BLaER1 (cell line): ENCODE results near the gene TBXAS1.
"Not testable (repeated sequence)": the region's sequence is repeated elsewhere in the genome, so short reads cannot be mapped to it uniquely, and the experiment has no call there.

ENCODE experiments used
- H3K27ac ChIP-seq: shearing (Covaris generic); formaldehyde crosslinking; 2 replicates; pipeline ENCODE4 v1.8.1; 2022
- H3K27me3 ChIP-seq: shearing (Covaris generic); formaldehyde crosslinking; 2 replicates; pipeline ENCODE4 v1.8.1; 2022
- H3K36me3 ChIP-seq: shearing (Covaris generic); formaldehyde crosslinking; 2 replicates; pipeline ENCODE4 v1.8.1; 2022
- H3K4me1 ChIP-seq: shearing (Covaris generic); formaldehyde crosslinking; 2 replicates; pipeline ENCODE4 v1.8.1; 2022
- H3K4me2 ChIP-seq: shearing (Covaris generic); formaldehyde crosslinking; 2 replicates; pipeline ENCODE4 v1.8.1; 2022
- H3K4me3 ChIP-seq: shearing (Covaris generic); formaldehyde crosslinking; 2 replicates; pipeline ENCODE4 v1.8.1; 2022
- H3K9ac ChIP-seq: shearing (Covaris generic); formaldehyde crosslinking; 2 replicates; pipeline ENCODE4 v1.8.1; 2022
- H3K9me3 ChIP-seq: shearing (Covaris generic); formaldehyde crosslinking; 2 replicates; pipeline ENCODE4 v1.8.1; 2022
- H4K20me1 ChIP-seq: shearing (Covaris generic); formaldehyde crosslinking; 2 replicates; pipeline ENCODE4 v1.8.1; 2022
- Cebpa-rat ChIP-seq: shearing (Covaris generic); IDR thresholded peaks from 2 replicates; pipeline ENCODE4 v1.8.1; 2022

Gene TBXAS1

GRCh38 chr7:139916717-139917395, 87.8 kb downstream of the TBXAS1 start:
- Histone ChIP-seq H3K4me2 (peak overlapping the region; percentile 62), H3K27me3 (no peaks in the 10 kb centered on the region), H4K20me1 (no peaks in the 10 kb centered on the region), H3K4me1 (peaks cover 18% of the 10 kb centered on the region), H3K4me3 (no peak overlapping the region), H3K9me3 (no peaks in the 10 kb centered on the region), H3K36me3 (no peaks in the 10 kb centered on the region), H3K9ac (no peak overlapping the region), H3K27ac (no peak overlapping the region)
- TF ChIP-seq Cebpa-rat: no peak

GRCh38 chr7:139917851-139918250, 88.8 kb downstream of the TBXAS1 start:
- Histone ChIP-seq H3K36me3 (no peaks in the 10 kb centered on the region), H4K20me1 (no peaks in the 10 kb centered on the region), H3K4me3 (no peak overlapping the region), H3K9me3 (no peaks in the 10 kb centered on the region), H3K9ac (no peak overlapping the region), H3K27ac (no peak overlapping the region), H3K4me1 (peaks cover 18% of the 10 kb centered on the region), H3K4me2 (no peak overlapping the region), H3K27me3 (no peaks in the 10 kb centered on the region)
- TF ChIP-seq Cebpa-rat: no peak

GRCh38 chr7:139918480-139918879, 89.4 kb downstream of the TBXAS1 start:
- no peaks in the 10 kb centered on the region for H3K27me3 ChIP-seq
- TF ChIP-seq Cebpa-rat: no peak
- no peak overlapping the region for H3K9ac ChIP-seq
- no peaks in the 10 kb centered on the region for H3K9me3 ChIP-seq
- H3K4me1 ChIP-seq: peaks cover 18% of the 10 kb centered on the region
- no peaks in the 10 kb centered on the region for H3K36me3 ChIP-seq
- no peak overlapping the region for H3K4me2 ChIP-seq
- H3K27ac ChIP-seq: no peak overlapping the region
- no peak overlapping the region for H3K4me3 ChIP-seq
- H4K20me1 ChIP-seq: no peaks in the 10 kb centered on the region

GRCh38 chr7:139923090-139923489, 94.0 kb downstream of the TBXAS1 start:
- TF ChIP-seq Cebpa-rat: no peak
- H3K27ac ChIP-seq: no peak overlapping the region
- H3K9me3 ChIP-seq: no peaks in the 10 kb centered on the region
- H3K4me3 ChIP-seq: no peak overlapping the region
- no peaks in the 10 kb centered on the region for H4K20me1 ChIP-seq
- no peaks in the 10 kb centered on the region for H3K4me1 ChIP-seq
- H3K4me2 ChIP-seq: no peak overlapping the region
- H3K36me3 ChIP-seq: no peaks in the 10 kb centered on the region
- H3K27me3 ChIP-seq: no peaks in the 10 kb centered on the region
- no peak overlapping the region for H3K9ac ChIP-seq

- Histone ChIP-seq H3K27ac (no peak overlapping the region), H4K20me1 (no peaks in the 10 kb centered on the region), H3K4me2 (no peak overlapping the region), H3K4me3 (no peak overlapping the region), H3K36me3 (no peaks in the 10 kb centered on the region), H3K4me1 (no peaks in the 10 kb centered on the region), H3K9ac (no peak overlapping the region), H3K9me3 (no peaks in the 10 kb centered on the region), H3K27me3 (no peaks in the 10 kb centered on the region)
- no peak for TF ChIP-seq Cebpa-rat
These were observed 95.4 kb downstream of the TBXAS1 start for GRCh38 chr7:139924461-139924860.

GRCh38 chr7:139929221-139929620, 100.2 kb downstream of the TBXAS1 start:
- H3K9me3 ChIP-seq, H3K27ac ChIP-seq, H3K9ac ChIP-seq, H3K4me3 ChIP-seq, H3K36me3 ChIP-seq, H4K20me1 ChIP-seq, H3K4me2 ChIP-seq, H3K4me1 ChIP-seq, H3K27me3 ChIP-seq: not testable (repeated sequence)

- no peaks in the 10 kb centered on the region for H3K27me3 ChIP-seq
- H3K9me3 ChIP-seq: no peaks in the 10 kb centered on the region
- no peak for TF ChIP-seq Cebpa-rat
- no peaks in the 10 kb centered on the region for H3K4me1 ChIP-seq
- no peak overlapping the region for H3K9ac ChIP-seq
- H3K36me3 ChIP-seq: no peaks in the 10 kb centered on the region
- H3K27ac ChIP-seq: no peak overlapping the region
- H4K20me1 ChIP-seq: no peaks in the 10 kb centered on the region
- H3K4me3 ChIP-seq: no peak overlapping the region
- H3K4me2 ChIP-seq: no peak overlapping the region
These were observed 101.4 kb downstream of the TBXAS1 start for GRCh38 chr7:139930286-139930965.

- no peaks in the 10 kb centered on the region for H4K20me1 ChIP-seq
- H3K4me1 ChIP-seq: no peaks in the 10 kb centered on the region
- no peaks in the 10 kb centered on the region for H3K9me3 ChIP-seq
- H3K9ac ChIP-seq: no peak overlapping the region
- no peaks in the 10 kb centered on the region for H3K36me3 ChIP-seq
- H3K27ac ChIP-seq: no peak overlapping the region
- H3K4me3 ChIP-seq: no peak overlapping the region
- no peak for TF ChIP-seq Cebpa-rat
- no peak overlapping the region for H3K4me2 ChIP-seq
- no peaks in the 10 kb centered on the region for H3K27me3 ChIP-seq
These were observed 102.3 kb downstream of the TBXAS1 start for GRCh38 chr7:139931190-139931934.

- Histone ChIP-seq H3K36me3 (no peaks in the 10 kb centered on the region), H3K4me3 (no peak overlapping the region), H3K9me3 (no peaks in the 10 kb centered on the region), H4K20me1 (no peaks in the 10 kb centered on the region), H3K9ac (no peak overlapping the region), H3K4me1 (peaks cover 4% of the 10 kb centered on the region), H3K4me2 (no peak overlapping the region), H3K27ac (no peak overlapping the region), H3K27me3 (no peaks in the 10 kb centered on the region; the same call in 1 of the 2 replicates)
- no peak for TF ChIP-seq Cebpa-rat
These were observed 103.5 kb downstream of the TBXAS1 start for GRCh38 chr7:139932531-139932930.

GRCh38 chr7:139936760-139937310, 107.8 kb downstream of the TBXAS1 start:
- no peaks in the 10 kb centered on the region; the same call in 1 of the 2 replicates for H3K27me3 ChIP-seq
- H3K4me1 ChIP-seq: peaks cover 34% of the 10 kb centered on the region
- no peaks in the 10 kb centered on the region for H3K9me3 ChIP-seq
- no peak overlapping the region for H3K27ac ChIP-seq
- no peaks in the 10 kb centered on the region for H4K20me1 ChIP-seq
- no peak for TF ChIP-seq Cebpa-rat
- H3K4me3 ChIP-seq: no peak overlapping the region
- H3K9ac ChIP-seq: no peak overlapping the region
- H3K36me3 ChIP-seq: no peaks in the 10 kb centered on the region
- H3K4me2 ChIP-seq: no peak overlapping the region
